GM23338 (cell line): Measurements from ENCODE around the gene KCTD19. TPM values are rescaled to one million over a fixed set of nuclear protein-coding genes. Genes with fewer than 3 reads are reported as not detected.

Source experiments
- ATAC-seq: fragments of 200-7000 bp; cut with Tn5 transposase; 3 replicates; pipeline ENCODE4 v1.9.1; 2020
- DNase-seq: peaks from one replicate; pipeline ENCODE4 v3.0.0-alpha.2; 2015; ENCODE audit warnings: low spot score
- H2AFZ ChIP-seq: fragments of 200-600 bp; sonication (generic); 2 replicates; pipeline ENCODE4 v1.8.0; 2016; ENCODE audit warnings: antibody characterized with exemption, mild to moderate bottlenecking, moderate library complexity
- H3F3A ChIP-seq: fragments of 200-600 bp; sonication (generic); replicated peaks from 2 replicates; pipeline ENCODE4 v1.8.0; 2017; ENCODE audit warnings: antibody characterized with exemption, mixed run types, low read depth
- H3K27ac ChIP-seq: fragments of 200-600 bp; sonication (generic); 2 replicates; pipeline ENCODE4 v1.6.1; 2016; ENCODE audit warnings: low read depth
- H3K27me3 ChIP-seq: fragments of 200-600 bp; sonication (generic); 2 replicates; pipeline ENCODE4 v1.8.0; 2016; ENCODE audit warnings: mild to moderate bottlenecking, mixed run types, moderate library complexity; ENCODE audit not compliant: insufficient read depth
- H3K36me3 ChIP-seq: fragments of 200-600 bp; sonication (generic); 2 replicates; pipeline ENCODE4 v1.8.0; 2016; ENCODE audit warnings: mild to moderate bottlenecking; ENCODE audit not compliant: insufficient read depth
- H3K4me1 ChIP-seq: fragments of 200-600 bp; sonication (generic); 2 replicates; pipeline ENCODE4 v1.8.0; 2016; ENCODE audit warnings: mild to moderate bottlenecking, moderate library complexity; ENCODE audit not compliant: insufficient read depth
- H3K4me2 ChIP-seq: fragments of 200-600 bp; sonication (generic); 2 replicates; pipeline ENCODE4 v1.7.1; 2017; ENCODE audit warnings: mixed run types
- H3K4me3 ChIP-seq: fragments of 200-600 bp; sonication (generic); 2 replicates; pipeline ENCODE4 v1.6.1; 2016; ENCODE audit warnings: mixed run types
- H3K79me2 ChIP-seq: fragments of 200-600 bp; sonication (generic); replicated peaks from 2 replicates; pipeline ENCODE4 v1.8.0; 2017; ENCODE audit warnings: mild to moderate bottlenecking; ENCODE audit not compliant: insufficient read depth
- H3K9me2 ChIP-seq: fragments of 200-600 bp; sonication (generic); 2 replicates; pipeline ENCODE4 v1.8.0; 2017; ENCODE audit not compliant: insufficient read depth
- H4K20me1 ChIP-seq: fragments of 200-600 bp; sonication (generic); replicated peaks from 2 replicates; pipeline ENCODE4 v1.8.0; 2017; ENCODE audit warnings: mild to moderate bottlenecking; ENCODE audit not compliant: insufficient read depth
- H3K27ac Mint-ChIP-seq: 2 replicates; pipeline ENCODE4 v1.8.0; 2020; ENCODE audit warnings: inconsistent platforms, mild to moderate bottlenecking, moderate library complexity, mixed read lengths
- H3K27me3 Mint-ChIP-seq: 3 replicates; pipeline ENCODE4 v1.8.0; 2022; ENCODE audit warnings: low read depth, mild to moderate bottlenecking, moderate library complexity, mixed read lengths, inconsistent platforms; ENCODE audit not compliant: insufficient read depth, poor library complexity
- H3K36me3 Mint-ChIP-seq: 3 replicates; pipeline ENCODE4 v1.8.0; 2021; ENCODE audit warnings: low read depth, mild to moderate bottlenecking, inconsistent platforms, moderate library complexity, mixed read lengths
- H3K4me1 Mint-ChIP-seq: 3 replicates; pipeline ENCODE4 v1.8.0; 2020; ENCODE audit warnings: mild to moderate bottlenecking, inconsistent platforms, mixed read lengths
- H3K4me3 Mint-ChIP-seq: 3 replicates; pipeline ENCODE4 v1.8.0; 2021; ENCODE audit warnings: moderate library complexity, mild to moderate bottlenecking, inconsistent platforms, mixed read lengths
- H3K9me3 Mint-ChIP-seq: 3 replicates; pipeline ENCODE4 v1.8.0; 2020; ENCODE audit warnings: moderate library complexity, mild to moderate bottlenecking, inconsistent platforms, mixed read lengths
- EZH2 ChIP-seq: fragments of 200-600 bp; sonication (generic); IDR thresholded peaks from one replicate; pipeline ENCODE4 v1.8.0; 2017; ENCODE audit warnings: antibody characterized with exemption, mild to moderate bottlenecking, low read depth; ENCODE audit not compliant: unreplicated experiment
- NANOG ChIP-seq: IDR thresholded peaks from 2 replicates; pipeline ENCODE4 v1.6.1; 2016; ENCODE audit warnings: antibody characterized with exemption, borderline replicate concordance
- POLR2AphosphoS5 ChIP-seq: IDR thresholded peaks from 2 replicates; pipeline ENCODE4 v1.6.1; 2016; ENCODE audit warnings: antibody characterized with exemption, low read depth
- STAT1 ChIP-seq: IDR thresholded peaks from one replicate; pipeline ENCODE4 v1.6.1; 2016; ENCODE audit warnings: antibody characterized with exemption; ENCODE audit not compliant: unreplicated experiment
- polyA plus RNA-seq: library from polyadenylated mRNA; unstranded; fragments of >200 nt; fragmentation: Nextera tagmentation; extraction: Ambion mirVana; gene quantifications from 2 replicates; pipeline ENCODE4 v1.2.1, GENCODE V29; 2016
- total RNA-seq: library from RNA; depleted of rRNA; stranded (reverse); fragments of >200 nt; shearing (Covaris generic); gene quantifications from 2 replicates; pipeline ENCODE4 v1.2.3, GENCODE V29; 2014
- TF ChIP-seq, protein P1 (sequence below): IDR thresholded peaks from 2 replicates; pipeline ENCODE4 v1.6.1; 2016; ENCODE audit warnings: antibody characterized with exemption
- TF ChIP-seq, protein P2 (sequence below): fragments of 250-450 bp; sonication (Bioruptor Pico); IDR thresholded peaks from 2 replicates; pipeline ENCODE4 v1.5.0; 2020; ENCODE audit warnings: mild to moderate bottlenecking, moderate library complexity

KCTD19 gene
- total and polyA plus RNA-seq, 2 experiments from 2014 or later = 0.31 to 0.65 TPM

DNA sequence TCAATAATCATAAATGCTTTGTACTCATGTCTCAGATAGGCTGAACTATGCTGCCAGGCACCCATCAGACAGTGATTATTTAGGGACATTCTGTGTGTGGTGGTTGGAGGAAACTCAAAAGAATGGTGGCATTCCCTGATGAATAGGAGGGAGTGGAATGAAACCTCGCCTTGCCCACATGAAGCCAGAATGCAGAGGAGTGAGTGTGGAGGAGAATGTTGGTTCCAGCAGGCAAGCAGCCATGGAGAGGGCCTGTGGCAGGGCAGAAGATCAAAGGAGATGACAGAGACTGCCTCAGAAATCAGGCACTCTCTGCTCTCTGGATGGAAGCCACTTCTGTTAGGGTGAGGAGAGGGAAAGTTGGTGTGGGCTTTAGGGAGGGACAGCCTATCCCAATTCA, 22.5 kb downstream of the KCTD19 start:
- DNase-seq = no peak
- H3K4me2 ChIP-seq = no peak overlapping the region
- no peaks in the 10 kb centered on the region for H3K79me2 ChIP-seq
- no peaks in the 10 kb centered on the region for H3K4me1 ChIP-seq
- H3K9me3 Mint-ChIP-seq = no peaks in the 10 kb centered on the region; the same call in 2 of the 3 replicates
- no peaks in the 10 kb centered on the region for H3K36me3 Mint-ChIP-seq
- H2AFZ ChIP-seq = no peak overlapping the region
- H3K27ac Mint-ChIP-seq = no peak overlapping the region
- H3K27me3 ChIP-seq = no peaks in the 10 kb centered on the region
- H3K4me3 ChIP-seq = no peak overlapping the region
- no peak overlapping the region for H3K27ac ChIP-seq
- H3F3A ChIP-seq = no peaks in the 10 kb centered on the region
- peaks cover 18% of the 10 kb centered on the region for H3K27me3 Mint-ChIP-seq
- no peaks in the 10 kb centered on the region for H3K36me3 ChIP-seq
- H3K4me1 Mint-ChIP-seq = no peaks in the 10 kb centered on the region; the same call in 2 of the 3 replicates
- no peak for TF ChIP-seq EZH2
- no peak for TF ChIP-seq STAT1
- no peak for TF ChIP-seq NANOG
- no peak for TF ChIP-seq POLR2AphosphoS5
- TF ChIP-seq, protein P1, sequence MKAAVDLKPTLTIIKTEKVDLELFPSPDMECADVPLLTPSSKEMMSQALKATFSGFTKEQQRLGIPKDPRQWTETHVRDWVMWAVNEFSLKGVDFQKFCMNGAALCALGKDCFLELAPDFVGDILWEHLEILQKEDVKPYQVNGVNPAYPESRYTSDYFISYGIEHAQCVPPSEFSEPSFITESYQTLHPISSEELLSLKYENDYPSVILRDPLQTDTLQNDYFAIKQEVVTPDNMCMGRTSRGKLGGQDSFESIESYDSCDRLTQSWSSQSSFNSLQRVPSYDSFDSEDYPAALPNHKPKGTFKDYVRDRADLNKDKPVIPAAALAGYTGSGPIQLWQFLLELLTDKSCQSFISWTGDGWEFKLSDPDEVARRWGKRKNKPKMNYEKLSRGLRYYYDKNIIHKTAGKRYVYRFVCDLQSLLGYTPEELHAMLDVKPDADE = no peak
- TF ChIP-seq, protein P2, sequence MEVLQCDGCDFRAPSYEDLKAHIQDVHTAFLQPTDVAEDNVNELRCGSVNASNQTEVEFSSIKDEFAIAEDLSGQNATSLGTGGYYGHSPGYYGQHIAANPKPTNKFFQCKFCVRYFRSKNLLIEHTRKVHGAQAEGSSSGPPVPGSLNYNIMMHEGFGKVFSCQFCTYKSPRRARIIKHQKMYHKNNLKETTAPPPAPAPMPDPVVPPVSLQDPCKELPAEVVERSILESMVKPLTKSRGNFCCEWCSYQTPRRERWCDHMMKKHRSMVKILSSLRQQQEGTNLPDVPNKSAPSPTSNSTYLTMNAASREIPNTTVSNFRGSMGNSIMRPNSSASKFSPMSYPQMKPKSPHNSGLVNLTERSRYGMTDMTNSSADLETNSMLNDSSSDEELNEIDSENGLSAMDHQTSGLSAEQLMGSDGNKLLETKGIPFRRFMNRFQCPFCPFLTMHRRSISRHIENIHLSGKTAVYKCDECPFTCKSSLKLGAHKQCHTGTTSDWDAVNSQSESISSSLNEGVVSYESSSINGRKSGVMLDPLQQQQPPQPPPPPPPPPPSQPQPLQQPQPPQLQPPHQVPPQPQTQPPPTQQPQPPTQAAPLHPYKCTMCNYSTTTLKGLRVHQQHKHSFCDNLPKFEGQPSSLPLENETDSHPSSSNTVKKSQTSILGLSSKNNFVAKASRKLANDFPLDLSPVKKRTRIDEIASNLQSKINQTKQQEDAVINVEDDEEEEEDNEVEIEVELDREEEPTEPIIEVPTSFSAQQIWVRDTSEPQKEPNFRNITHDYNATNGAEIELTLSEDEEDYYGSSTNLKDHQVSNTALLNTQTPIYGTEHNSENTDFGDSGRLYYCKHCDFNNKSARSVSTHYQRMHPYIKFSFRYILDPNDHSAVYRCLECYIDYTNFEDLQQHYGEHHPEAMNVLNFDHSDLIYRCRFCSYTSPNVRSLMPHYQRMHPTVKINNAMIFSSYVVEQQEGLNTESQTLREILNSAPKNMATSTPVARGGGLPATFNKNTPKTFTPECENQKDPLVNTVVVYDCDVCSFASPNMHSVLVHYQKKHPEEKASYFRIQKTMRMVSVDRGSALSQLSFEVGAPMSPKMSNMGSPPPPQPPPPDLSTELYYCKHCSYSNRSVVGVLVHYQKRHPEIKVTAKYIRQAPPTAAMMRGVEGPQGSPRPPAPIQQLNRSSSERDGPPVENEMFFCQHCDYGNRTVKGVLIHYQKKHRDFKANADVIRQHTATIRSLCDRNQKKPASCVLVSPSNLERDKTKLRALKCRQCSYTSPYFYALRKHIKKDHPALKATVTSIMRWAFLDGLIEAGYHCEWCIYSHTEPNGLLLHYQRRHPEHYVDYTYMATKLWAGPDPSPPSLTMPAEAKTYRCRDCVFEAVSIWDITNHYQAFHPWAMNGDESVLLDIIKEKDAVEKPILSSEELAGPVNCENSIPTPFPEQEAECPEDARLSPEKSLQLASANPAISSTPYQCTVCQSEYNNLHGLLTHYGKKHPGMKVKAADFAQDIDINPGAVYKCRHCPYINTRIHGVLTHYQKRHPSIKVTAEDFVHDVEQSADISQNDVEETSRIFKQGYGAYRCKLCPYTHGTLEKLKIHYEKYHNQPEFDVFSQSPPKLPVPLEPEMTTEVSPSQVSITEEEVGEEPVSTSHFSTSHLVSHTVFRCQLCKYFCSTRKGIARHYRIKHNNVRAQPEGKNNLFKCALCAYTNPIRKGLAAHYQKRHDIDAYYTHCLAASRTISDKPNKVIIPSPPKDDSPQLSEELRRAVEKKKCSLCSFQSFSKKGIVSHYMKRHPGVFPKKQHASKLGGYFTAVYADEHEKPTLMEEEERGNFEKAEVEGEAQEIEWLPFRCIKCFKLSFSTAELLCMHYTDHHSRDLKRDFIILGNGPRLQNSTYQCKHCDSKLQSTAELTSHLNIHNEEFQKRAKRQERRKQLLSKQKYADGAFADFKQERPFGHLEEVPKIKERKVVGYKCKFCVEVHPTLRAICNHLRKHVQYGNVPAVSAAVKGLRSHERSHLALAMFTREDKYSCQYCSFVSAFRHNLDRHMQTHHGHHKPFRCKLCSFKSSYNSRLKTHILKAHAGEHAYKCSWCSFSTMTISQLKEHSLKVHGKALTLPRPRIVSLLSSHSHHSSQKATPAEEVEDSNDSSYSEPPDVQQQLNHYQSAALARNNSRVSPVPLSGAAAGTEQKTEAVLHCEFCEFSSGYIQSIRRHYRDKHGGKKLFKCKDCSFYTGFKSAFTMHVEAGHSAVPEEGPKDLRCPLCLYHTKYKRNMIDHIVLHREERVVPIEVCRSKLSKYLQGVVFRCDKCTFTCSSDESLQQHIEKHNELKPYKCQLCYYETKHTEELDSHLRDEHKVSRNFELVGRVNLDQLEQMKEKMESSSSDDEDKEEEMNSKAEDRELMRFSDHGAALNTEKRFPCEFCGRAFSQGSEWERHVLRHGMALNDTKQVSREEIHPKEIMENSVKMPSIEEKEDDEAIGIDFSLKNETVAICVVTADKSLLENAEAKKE (CRISPR knock-in tag) = no peak
- no peaks in the 10 kb centered on the region; the same call in 1 of the 2 replicates for H4K20me1 ChIP-seq
- no peak for ATAC-seq
- H3K9me2 ChIP-seq = no peaks in the 10 kb centered on the region
- no peak overlapping the region for H3K4me3 Mint-ChIP-seq
